ENCODE data around the gene IRF3. TPM values are rescaled to one million over a fixed set of nuclear protein-coding genes. Genes with fewer than 3 reads are reported as not detected.

Gene IRF3
- total RNA-seq, 1 experiment from 2014 or later = 205 TPM

DNA sequence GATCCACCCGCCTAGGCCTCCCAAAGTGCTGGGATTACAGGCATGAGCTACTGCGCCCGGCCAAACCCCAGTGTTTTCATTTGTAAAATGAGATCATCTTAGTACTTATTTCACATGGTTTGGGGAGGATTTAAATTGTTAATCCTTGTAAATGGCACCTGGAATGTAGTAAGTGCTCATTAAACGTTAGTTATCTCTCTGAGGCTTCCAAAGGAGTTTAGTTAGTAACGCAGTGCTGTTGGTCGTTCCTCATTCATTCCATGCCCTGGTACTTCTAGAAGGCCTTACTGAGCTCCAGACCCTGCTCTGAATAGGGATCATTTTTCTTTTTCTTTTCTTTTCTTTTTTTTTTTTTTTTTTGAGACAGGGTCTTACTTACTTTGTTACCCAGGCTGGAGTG lies 30.5 kb upstream of the IRF3 start:
- no peaks in the 10 kb centered on the region for H3K27me3 ChIP-seq (ENCODE audit: insufficient read depth, low read length)
- H3K14ac ChIP-seq (ENCODE audit: insufficient read depth, low read length) = no peak overlapping the region
- H3K4me1 Mint-ChIP-seq = peaks cover 0 to 7% of the 10 kb centered on the region in 2 experiments; a peak in 2 of 4 replicates
- no peaks in the 10 kb centered on the region for H3K4me1 ChIP-seq (ENCODE audit: insufficient read depth, low read length)
- H3K9me3 Mint-ChIP-seq = no peaks in the 10 kb centered on the region
- TF ChIP-seq, protein P1, sequence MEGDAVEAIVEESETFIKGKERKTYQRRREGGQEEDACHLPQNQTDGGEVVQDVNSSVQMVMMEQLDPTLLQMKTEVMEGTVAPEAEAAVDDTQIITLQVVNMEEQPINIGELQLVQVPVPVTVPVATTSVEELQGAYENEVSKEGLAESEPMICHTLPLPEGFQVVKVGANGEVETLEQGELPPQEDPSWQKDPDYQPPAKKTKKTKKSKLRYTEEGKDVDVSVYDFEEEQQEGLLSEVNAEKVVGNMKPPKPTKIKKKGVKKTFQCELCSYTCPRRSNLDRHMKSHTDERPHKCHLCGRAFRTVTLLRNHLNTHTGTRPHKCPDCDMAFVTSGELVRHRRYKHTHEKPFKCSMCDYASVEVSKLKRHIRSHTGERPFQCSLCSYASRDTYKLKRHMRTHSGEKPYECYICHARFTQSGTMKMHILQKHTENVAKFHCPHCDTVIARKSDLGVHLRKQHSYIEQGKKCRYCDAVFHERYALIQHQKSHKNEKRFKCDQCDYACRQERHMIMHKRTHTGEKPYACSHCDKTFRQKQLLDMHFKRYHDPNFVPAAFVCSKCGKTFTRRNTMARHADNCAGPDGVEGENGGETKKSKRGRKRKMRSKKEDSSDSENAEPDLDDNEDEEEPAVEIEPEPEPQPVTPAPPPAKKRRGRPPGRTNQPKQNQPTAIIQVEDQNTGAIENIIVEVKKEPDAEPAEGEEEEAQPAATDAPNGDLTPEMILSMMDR (conservative IDR thresholded peaks at IDR 0.05) = no peak
- no peak overlapping the region for H4K8ac ChIP-seq (replicated peaks; ENCODE audit: insufficient read length, low read depth, low read length)
- no peak overlapping the region for H3K23ac ChIP-seq (ENCODE audit: insufficient read length, low read depth, low read length)
- no peak overlapping the region for H3K4ac ChIP-seq (ENCODE audit: low read depth, low read length)
- DNase-seq = no peak
- no peak overlapping the region for H3K9ac ChIP-seq (ENCODE audit: extremely low read depth, insufficient read length, low read length)
- no peak overlapping the region for H4K5ac ChIP-seq (ENCODE audit: insufficient read length, low read depth, low read length)
- no peaks in the 10 kb centered on the region for H3K79me2 ChIP-seq (ENCODE audit: insufficient read depth, low read length)
- no peak overlapping the region for H2BK120ac ChIP-seq (ENCODE audit: low read depth, low read length, poor library complexity, severe bottlenecking)
- H2BK15ac ChIP-seq (ENCODE audit: low read depth, low read length) = no peak overlapping the region
- no peaks in the 10 kb centered on the region for H4K20me1 ChIP-seq (ENCODE audit: control insufficient read depth, insufficient read depth, insufficient read length)
- H2BK12ac ChIP-seq (ENCODE audit: insufficient read length, low read depth, low read length) = no peak overlapping the region
- no peak overlapping the region for H2AK5ac ChIP-seq (ENCODE audit: insufficient read length, low read length)
- H2AFZ ChIP-seq (ENCODE audit: low read length) = no peak overlapping the region
- no peaks in the 10 kb centered on the region for H3K9me3 ChIP-seq (ENCODE audit: control insufficient read depth, low read depth, low read length)
- H3K18ac ChIP-seq (ENCODE audit: insufficient read length, low read depth, low read length) = no peak overlapping the region
- H3T11ph ChIP-seq (ENCODE audit: low read length) = no peak overlapping the region
- H2BK20ac ChIP-seq (ENCODE audit: low read depth, low read length, poor library complexity, severe bottlenecking) = no peak overlapping the region
- peaks cover 24 to 40% (median 32%) of the 10 kb centered on the region in 3 experiments for H3K36me3 Mint-ChIP-seq (ENCODE audit: insufficient read depth in 1 of 3, low read depth in 3 of 3)
- peaks cover 6% of the 10 kb centered on the region for H3K23me2 ChIP-seq (ENCODE audit: insufficient read length, low read depth, low read length, poor library complexity, severe bottlenecking)
- no peak overlapping the region for H4K91ac ChIP-seq (ENCODE audit: insufficient read length, low read depth, low read length)
- no peaks in the 10 kb centered on the region; the same call in 1 of the 2 replicates for H3K27me3 Mint-ChIP-seq (ENCODE audit: low read depth)
- no peak overlapping the region for H3K27ac Mint-ChIP-seq
- H3K27ac ChIP-seq (ENCODE audit: insufficient read length, low read depth, low read length) = no peak overlapping the region
- no peaks in the 10 kb centered on the region for H3K79me1 ChIP-seq (ENCODE audit: insufficient read depth, low read depth, low read length, poor library complexity, severe bottlenecking)
- no peak overlapping the region for H2BK5ac ChIP-seq (ENCODE audit: insufficient read length, low read length)
- H3K4me2 ChIP-seq (ENCODE audit: insufficient read depth, insufficient read length, low read length) = no peak overlapping the region
- no CpG with 5 or more reads among the region's 6 CpGs for WGBS (ENCODE audit: extremely low coverage, insufficient read length, low lambda C conversion rate)
- no peak overlapping the region for H3K4me3 Mint-ChIP-seq
- H3K56ac ChIP-seq (ENCODE audit: insufficient read length, low read depth, low read length) = no peak overlapping the region
